Measurements from ENCODE around the gene OGDHL. TPM values are rescaled to one million over a fixed set of nuclear protein-coding genes. Genes with fewer than 3 reads are reported as not detected.

OGDHL gene
- total RNA-seq, 1 experiment from 2014 or later, result 1.1 TPM

DNA sequence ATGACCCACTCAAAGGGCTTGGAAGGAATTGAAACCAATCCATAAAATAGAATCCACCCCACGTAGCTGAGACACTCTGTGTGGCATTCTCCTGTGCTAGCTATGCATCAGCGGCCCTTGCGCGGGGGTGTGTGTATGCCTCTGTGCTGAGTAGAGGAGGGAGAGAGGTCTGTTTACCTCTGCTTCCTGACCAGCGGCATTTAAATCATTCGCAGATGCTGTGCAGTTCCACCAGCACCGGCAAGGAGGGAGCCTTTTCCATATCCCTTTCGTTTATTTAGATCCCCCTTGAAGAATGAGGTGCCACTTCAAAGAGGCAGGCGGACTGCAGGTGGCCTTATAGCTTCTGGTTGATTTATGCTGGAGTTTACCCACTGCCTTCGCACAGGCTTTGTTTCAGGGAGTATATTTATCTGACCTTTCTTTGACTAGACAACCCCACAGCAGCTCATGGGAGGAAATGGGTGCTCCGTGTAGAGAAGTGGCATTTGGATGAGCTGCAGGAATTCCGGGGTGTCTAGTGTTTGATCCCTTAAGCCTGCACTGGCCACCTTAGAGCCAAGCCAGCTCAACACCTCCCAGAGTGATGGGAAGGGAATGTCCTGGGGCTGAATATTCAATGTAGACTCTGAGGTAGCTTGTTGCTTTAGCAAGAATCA, 71.3 kb downstream of the OGDHL start:
- DNase-seq (ENCODE audit: low spot score), result no peak

DNA sequence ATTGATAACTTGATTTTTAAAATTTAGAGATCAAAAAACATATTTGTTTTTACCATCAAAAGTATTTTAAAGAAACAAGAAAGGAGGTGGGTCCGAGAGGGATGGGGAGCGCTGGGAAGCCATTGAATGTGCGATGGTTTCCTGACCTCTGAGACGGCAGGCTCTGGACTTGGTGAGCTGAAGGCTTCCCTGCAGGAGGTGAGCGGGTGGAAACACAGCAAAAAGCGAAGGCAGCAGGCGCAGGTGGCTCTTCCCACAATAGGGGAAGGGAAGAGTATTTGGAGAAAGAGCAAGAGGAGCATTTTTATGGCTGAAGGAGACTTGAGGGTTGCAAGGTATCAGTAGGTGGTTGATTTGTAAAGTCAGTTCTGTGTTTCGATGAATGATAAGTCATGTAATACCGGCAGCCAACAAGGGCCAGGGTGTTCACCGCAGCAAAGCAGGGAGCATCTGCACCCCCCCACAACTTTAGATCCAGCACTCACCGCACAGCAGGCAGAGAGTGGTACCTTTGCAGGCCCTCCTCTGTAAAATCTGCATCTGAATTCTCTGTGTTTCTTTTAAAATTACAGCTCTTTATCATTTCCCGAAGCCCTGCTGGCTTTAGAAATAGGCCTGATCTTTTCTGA, 72.1 kb downstream of the OGDHL start:
- DNase-seq (ENCODE audit: low spot score), result no peak

DNA sequence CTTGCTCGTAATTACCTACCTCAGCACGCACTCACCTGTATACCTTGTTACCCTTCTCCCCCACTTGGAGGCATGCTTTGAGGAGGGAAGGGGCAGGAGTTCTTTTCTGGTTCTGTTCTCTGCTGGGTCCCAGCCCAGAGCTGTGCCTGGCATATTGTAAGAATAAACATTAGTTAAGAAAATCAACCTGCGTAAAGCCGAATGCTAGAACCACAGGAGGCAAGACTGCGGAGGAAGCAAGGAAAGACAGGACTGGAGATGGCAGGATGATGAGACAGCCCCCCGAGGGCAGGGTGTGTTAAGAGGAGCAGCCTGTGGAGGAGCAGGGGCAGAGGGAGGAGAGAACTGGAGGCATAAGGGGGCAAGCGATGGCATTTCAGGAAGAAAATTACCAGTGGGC, 73.2 kb downstream of the OGDHL start:
- DNase-seq (ENCODE audit: low spot score), result no peak

DNA sequence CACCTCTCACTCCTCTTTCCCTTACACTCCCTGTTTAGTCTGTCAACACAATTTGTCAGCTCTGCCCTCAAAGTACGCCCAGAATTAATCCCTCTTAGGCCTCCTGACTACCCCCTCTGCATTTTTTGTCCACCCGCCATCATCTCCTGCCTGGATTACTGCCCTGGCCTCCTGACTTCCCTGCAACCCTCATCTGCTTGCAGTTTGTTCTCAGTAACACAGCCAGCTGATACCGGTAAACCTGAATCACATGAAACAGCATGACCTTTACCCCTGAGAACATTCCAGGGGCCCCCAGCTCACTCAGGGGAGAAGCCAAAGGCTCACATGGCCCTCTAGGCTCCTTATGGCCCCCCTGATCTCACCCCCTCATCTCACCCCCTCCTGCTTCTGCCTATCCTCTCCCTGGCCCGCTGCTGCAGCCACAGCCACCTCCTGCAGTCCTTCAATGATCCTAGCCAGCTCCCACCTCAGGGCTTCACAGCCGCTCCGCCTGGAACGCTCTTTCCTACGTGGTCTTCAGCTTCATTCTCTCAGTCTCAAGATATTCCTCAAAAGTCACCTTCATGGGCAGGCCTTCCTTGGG, 73.8 kb downstream of the OGDHL start:
- DNase-seq (ENCODE audit: low spot score), result no peak

DNA sequence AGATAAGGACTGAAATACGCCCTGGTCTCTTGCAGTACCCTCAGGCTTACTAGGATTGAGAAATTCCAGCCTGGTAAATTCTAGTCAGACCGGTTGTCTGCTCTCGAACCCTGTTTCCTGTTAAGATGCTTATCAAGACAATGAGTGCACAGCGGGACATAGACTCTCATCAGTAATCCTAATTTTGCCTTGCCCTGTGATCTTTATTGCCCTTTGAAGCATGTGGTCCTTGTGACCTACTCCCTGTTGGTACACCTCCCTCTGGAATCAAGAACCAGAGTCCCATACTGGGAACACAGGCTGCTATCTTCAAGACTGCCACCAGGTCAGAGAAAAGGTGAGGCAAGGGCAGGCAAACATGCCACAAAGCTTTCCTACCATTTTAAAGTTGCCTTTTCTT, 75.5 kb downstream of the OGDHL start:
- no peak for DNase-seq (ENCODE audit: low spot score)

Other genes starting within 250 kb of the OGDHL start
- 4.5 and 5.7 TPM in 2 replicates for gene ERCC6, start 223.2 kb downstream of the OGDHL start, total RNA-seq (2014; rRNA removed; shearing (Covaris generic))
- gene SLC18A3, start 152.0 kb downstream of the OGDHL start, total RNA-seq (2014; rRNA removed; shearing (Covaris generic)), result not detected in 2 replicates
- gene CHAT, start 148.3 kb downstream of the OGDHL start, total RNA-seq (2014; rRNA removed; shearing (Covaris generic)), result not detected in 2 replicates
- not detected in 2 replicates for gene C10orf53, start 82.7 kb downstream of the OGDHL start, total RNA-seq (2014; rRNA removed; shearing (Covaris generic))
- 22.2 and 24.1 TPM in 2 replicates for gene PARG, start 179.7 kb upstream of the OGDHL start, total RNA-seq (2014; rRNA removed; shearing (Covaris generic))
- gene TIMM23B, start 179.7 kb upstream of the OGDHL start, total RNA-seq (2014; rRNA removed; shearing (Covaris generic)), result 8.1 and 9.8 TPM in 2 replicates
- 1.2 and 1.3 TPM in 2 replicates for gene AGAP6, start 226.1 kb upstream of the OGDHL start, total RNA-seq (2014; rRNA removed; shearing (Covaris generic))